ENCODE measurements around the gene NTN4.

DNA sequence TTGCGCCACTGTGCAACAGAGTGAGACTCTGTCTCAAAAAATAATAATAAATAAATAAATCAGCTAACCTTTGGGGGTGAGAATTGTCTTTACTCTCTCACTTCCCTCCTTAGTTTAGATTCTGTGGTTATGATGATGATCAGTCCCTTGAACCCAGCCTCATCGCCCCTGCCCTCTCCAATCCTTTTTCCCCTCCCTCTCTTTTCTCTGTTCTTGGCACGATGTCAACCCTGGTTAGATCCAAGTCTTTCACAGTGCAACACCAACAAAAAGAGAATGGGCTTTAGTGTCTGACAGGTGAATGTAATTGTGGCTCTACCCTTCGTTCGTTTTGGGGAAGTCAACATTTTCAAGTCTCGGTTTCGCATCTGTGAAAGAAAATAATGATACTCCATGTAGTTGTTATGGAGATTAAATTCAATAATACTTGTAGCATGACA lies 59.0 kb downstream of the NTN4 start:
- TF ChIP-seq, protein P1, sequence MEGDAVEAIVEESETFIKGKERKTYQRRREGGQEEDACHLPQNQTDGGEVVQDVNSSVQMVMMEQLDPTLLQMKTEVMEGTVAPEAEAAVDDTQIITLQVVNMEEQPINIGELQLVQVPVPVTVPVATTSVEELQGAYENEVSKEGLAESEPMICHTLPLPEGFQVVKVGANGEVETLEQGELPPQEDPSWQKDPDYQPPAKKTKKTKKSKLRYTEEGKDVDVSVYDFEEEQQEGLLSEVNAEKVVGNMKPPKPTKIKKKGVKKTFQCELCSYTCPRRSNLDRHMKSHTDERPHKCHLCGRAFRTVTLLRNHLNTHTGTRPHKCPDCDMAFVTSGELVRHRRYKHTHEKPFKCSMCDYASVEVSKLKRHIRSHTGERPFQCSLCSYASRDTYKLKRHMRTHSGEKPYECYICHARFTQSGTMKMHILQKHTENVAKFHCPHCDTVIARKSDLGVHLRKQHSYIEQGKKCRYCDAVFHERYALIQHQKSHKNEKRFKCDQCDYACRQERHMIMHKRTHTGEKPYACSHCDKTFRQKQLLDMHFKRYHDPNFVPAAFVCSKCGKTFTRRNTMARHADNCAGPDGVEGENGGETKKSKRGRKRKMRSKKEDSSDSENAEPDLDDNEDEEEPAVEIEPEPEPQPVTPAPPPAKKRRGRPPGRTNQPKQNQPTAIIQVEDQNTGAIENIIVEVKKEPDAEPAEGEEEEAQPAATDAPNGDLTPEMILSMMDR (IDR thresholded peaks at IDR 0.05): no peak
- no peak for TF ChIP-seq POLR2A (IDR thresholded peaks at IDR 0.05)

Data from esophagus squamous epithelium (tissue), 4 donors.